HepG2 (cell line): ENCODE measurements around the gene PLA2R1. TPM values are rescaled to one million over a fixed set of nuclear protein-coding genes. Genes with fewer than 3 reads are reported as not detected.

Experiments used
- ATAC-seq: fragments of 200-7000 bp; cut with Tn5 transposase; 3 replicates; pipeline ENCODE4 v1.9.1; 2020; ENCODE audit warnings: mild to moderate bottlenecking, moderate library complexity
- BruUV-seq: library from RNA; stranded (reverse); fragments of 400-500 nt; replicated peaks from 2 replicates; lab custom pipeline; 2021; lab: Mats Ljungman, UMichigan
- CTCF ChIA-PET: fragments of 300-600 bp; formaldehyde crosslinking; extraction: SDS; loops from one replicate; lab custom pipeline; 2021; ENCODE audit warnings: low total read pairs, inconsistent platforms, low intra/inter-chr PET ratio; lab: Yijun Ruan, JAX
- POLR2A ChIA-PET: fragments of 350-600 bp; sonication (Branson Sonifier 250); formaldehyde crosslinking; loops from one replicate; lab custom pipeline; 2020; ENCODE audit warnings: antibody characterized with exemption, inconsistent platforms; lab: Yijun Ruan, JAX
- DNase-seq: peaks from one replicate; pipeline ENCODE4 v3.0.0-alpha.2; 2015; ENCODE audit warnings: low spot score
- FAIRE-seq: peaks from 3 replicates; lab custom pipeline; 2011; peaks lifted over from hg19 to GRCh38; lab: Jason Lieb, UNC
- H2AFZ ChIP-seq: one replicate; pipeline ENCODE4 v1.6.1; 2011; ENCODE audit warnings: low read length, inconsistent platforms
- H3K27ac ChIP-seq: fragments of 300-600 bp; 3 replicates; pipeline ENCODE4 v1.8.0; 2011; ENCODE audit warnings: mixed run types, mild to moderate bottlenecking, mixed read lengths, low read length, inconsistent platforms; ENCODE audit not compliant: insufficient read depth; ENCODE audit errors: extremely low read length
- H3K27me3 ChIP-seq, 2 experiments: fragments of 200-600 bp in 1 of 2; 2 replicates in 1 of 2; 3 replicates in 1 of 2; pipeline versions ENCODE4 v1.6.0 to v1.8.0; 2011; ENCODE audit warnings: low read length in 2 of 2, mild to moderate bottlenecking in 2 of 2, moderate library complexity in 2 of 2, inconsistent platforms in 1 of 2; ENCODE audit not compliant: insufficient read depth in 2 of 2, control insufficient read depth in 1 of 2
- H3K36me3 ChIP-seq, 2 experiments: fragments of 200-600 bp in 1 of 2; replicated peaks in 1 of 2; 2 replicates in 1 of 2; 3 replicates in 1 of 2; pipeline versions ENCODE4 v1.5.1 to v1.8.0; 2011; ENCODE audit warnings: low read length in 2 of 2, inconsistent platforms in 1 of 2; ENCODE audit not compliant: insufficient read depth in 2 of 2, control insufficient read depth in 1 of 2
- H3K4me1 ChIP-seq: 2 replicates; pipeline ENCODE4 v1.5.1; 2012; ENCODE audit warnings: low read length, inconsistent platforms; ENCODE audit not compliant: insufficient read depth
- H3K4me2 ChIP-seq: 2 replicates; pipeline ENCODE4 v1.6.0; 2011; ENCODE audit warnings: low read depth, low read length, inconsistent platforms
- H3K4me3 ChIP-seq, 3 experiments: fragments of 200-600 bp in 1 of 3; sonication (generic), shearing (Covaris generic) in 1 of 3; replicated peaks in 1 of 3; 2 replicates each; pipeline ENCODE4 v1.5.1; 2011 to 2016; ENCODE audit warnings: low read length in 3 of 3, inconsistent platforms in 2 of 3, low read depth in 2 of 3, mild to moderate bottlenecking in 2 of 3, control low read depth in 1 of 3, mixed read lengths in 1 of 3; ENCODE audit not compliant: insufficient read depth in 1 of 3
- H3K79me2 ChIP-seq: one replicate; pipeline ENCODE4 v1.6.1; 2011; ENCODE audit warnings: low read length, inconsistent platforms; ENCODE audit not compliant: insufficient read depth
- H3K9ac ChIP-seq: 2 replicates; pipeline ENCODE4 v1.6.0; 2011; ENCODE audit warnings: mild to moderate bottlenecking, low read depth, low read length, inconsistent platforms; ENCODE audit not compliant: insufficient read depth
- H3K9me3 ChIP-seq: 2 replicates; pipeline ENCODE4 v1.5.1; 2012; ENCODE audit warnings: mild to moderate bottlenecking, low read length
- H4K20me1 ChIP-seq: 2 replicates; pipeline ENCODE4 v1.6.0; 2011; ENCODE audit warnings: inconsistent platforms, mild to moderate bottlenecking, low read length, moderate library complexity; ENCODE audit not compliant: insufficient read depth
- ATAD3A ChIP-seq: sonication (generic); formaldehyde crosslinking; IDR thresholded peaks from 2 replicates; pipeline ENCODE4 v1.4.0; 2020; ENCODE audit warnings: missing genetic modification reagents
- ATF7 ChIP-seq, 2 experiments: fragments of 450-650 bp in 1 of 2; sonication (generic) in 1 of 2; formaldehyde crosslinking in 1 of 2; IDR thresholded peaks; 2 replicates each; pipeline versions ENCODE4 v1.4.0 to v1.6.1; 2016 to 2020; ENCODE audit warnings: antibody characterized with exemption in 1 of 2, mild to moderate bottlenecking in 1 of 2, missing genetic modification reagents in 1 of 2
- CREBL2 ChIP-seq: sonication (generic); formaldehyde crosslinking; IDR thresholded peaks from 2 replicates; pipeline ENCODE4 v1.8.1; 2023; ENCODE audit warnings: missing genetic modification reagents, mild to moderate bottlenecking, borderline replicate concordance
- FOXP4 ChIP-seq: sonication (generic); formaldehyde crosslinking; IDR thresholded peaks from 2 replicates; pipeline ENCODE4 v1.4.0; 2020; ENCODE audit warnings: missing genetic modification reagents
- HNRNPH1 ChIP-seq: fragments of 200-400 bp; formaldehyde crosslinking; optimal IDR thresholded peaks from 2 replicates; pipeline ENCODE3; 2017; ENCODE audit warnings: mild to moderate bottlenecking, low read depth, low read length
- NBN ChIP-seq: fragments of 450-650 bp; conservative IDR thresholded peaks from 2 replicates; pipeline ENCODE4 v1.6.1; 2017
- RARG ChIP-seq: sonication (generic); formaldehyde crosslinking; IDR thresholded peaks from 2 replicates; pipeline ENCODE4 v1.4.0; 2020; ENCODE audit warnings: low read depth, mild to moderate bottlenecking, missing genetic modification reagents
- RBM39 ChIP-seq: fragments of 200-400 bp; formaldehyde crosslinking; IDR thresholded peaks from one replicate; pipeline ENCODE4 v1.6.1; 2018; ENCODE audit warnings: antibody characterized with exemption, mild to moderate bottlenecking, low read depth, low read length; ENCODE audit not compliant: poor library complexity, severe bottlenecking
- RELA ChIP-seq: sonication (generic); formaldehyde crosslinking; IDR thresholded peaks from 2 replicates; pipeline ENCODE4 v1.4.0; 2020; ENCODE audit warnings: missing genetic modification reagents
- ZMYM4 ChIP-seq: sonication (generic); formaldehyde crosslinking; IDR thresholded peaks from 2 replicates; pipeline ENCODE4 v1.8.1; 2023; ENCODE audit warnings: mild to moderate bottlenecking, missing genetic modification reagents
- ZNF331 ChIP-seq: sonication (generic); formaldehyde crosslinking; IDR thresholded peaks from 2 replicates; pipeline ENCODE4 v1.4.0; 2020; ENCODE audit warnings: missing genetic modification reagents
- ZNF33A ChIP-seq: sonication (generic); formaldehyde crosslinking; IDR thresholded peaks from 2 replicates; pipeline ENCODE4 v1.5.1; 2020; ENCODE audit warnings: missing genetic modification reagents, mild to moderate bottlenecking, moderate library complexity, borderline replicate concordance
- WGBS: methylation state at CpG from one replicate; pipeline ENCODE4 v1.1.6; 2017; ENCODE audit warnings: low lambda C conversion rate; 5-methylcytosine and 5-hydroxymethylcytosine counted together
- in situ Hi-C: cut with HindIII; loops from 2 replicates; pipeline ENCODE4 v1.10.0; 2017; ENCODE audit warnings: low pct_unique_long_range_greater_than_20kb; ENCODE audit not compliant: extremely low pct_ligation_motif_present
- intact Hi-C: fragments of 100-400 bp; cut with micrococcal nuclease; formaldehyde crosslinking; loops from one replicate; pipeline ENCODE4 v1.10.0; 2022; ENCODE audit not compliant: unreplicated experiment
- polyA plus RNA-seq, 8 experiments: library from polyadenylated mRNA; depleted of rRNA in 3 of 8; stranded (reverse) in 7 of 8; unstranded in 1 of 8; fragments of >200 nt; fragmentation: Illumina TruSeq in 4 of 8; extraction: Trizol in 4 of 8; gene quantifications; 2 replicates each; pipeline versions ENCODE4 v1.2.1 to v1.2.3, GENCODE V29; 2011 to 2016; ENCODE audit warnings: low read depth in 4 of 8, missing spikeins in 1 of 8, mixed read lengths in 1 of 8; ENCODE audit not compliant: insufficient read depth in 1 of 8
- total RNA-seq, 5 experiments: library from RNA; depleted of rRNA; stranded (reverse); fragments of >200 nt; fragmentation: Illumina TruSeq; extraction: Trizol; gene quantifications; 2 replicates each; pipeline ENCODE4 v1.2.3, GENCODE V29; 2016; ENCODE audit warnings: low read depth in 1 of 5

Gene PLA2R1
- total and polyA plus RNA-seq, 2 of the 13 experiments (the other 11 are each of a cell fraction or from before 2014, with no cell fraction given): not detected

GRCh38 chr2:160068906-160069305 lies 6.5 kb upstream of the PLA2R1 start:
- no peak for TF ChIP-seq ATAD3A
- no peak for TF ChIP-seq RARG (CRISPR knock-in tag)
- TF ChIP-seq RELA (CRISPR knock-in tag): no peak
- no peak for TF ChIP-seq ZNF33A (CRISPR knock-in tag)
- TF ChIP-seq ZMYM4 (CRISPR knock-in tag): no peak
- TF ChIP-seq FOXP4 (CRISPR knock-in tag): no peak
- no peak for TF ChIP-seq HNRNPH1
- TF ChIP-seq ZNF331 (CRISPR knock-in tag): no peak
- TF ChIP-seq RBM39: no peak
- TF ChIP-seq NBN: no peak
- no peak for TF ChIP-seq ATF7 (IDR thresholded peaks at IDR 0.05)
- TF ChIP-seq ATF7 (CRISPR knock-in tag; IDR thresholded peaks at IDR 0.05): no peak
- TF ChIP-seq CREBL2: no peak
- no peak for DNase-seq
- Histone ChIP-seq H3K9ac (no peak overlapping the region), H3K4me1 (no peaks in the 10 kb centered on the region), H3K79me2 (no peaks in the 10 kb centered on the region), H2AFZ (no peak overlapping the region), H4K20me1 (no peaks in the 10 kb centered on the region), H3K9me3 (peaks cover 17% of the 10 kb centered on the region), H3K36me3 (no peaks in the 10 kb centered on the region), H3K27ac (no peak overlapping the region), H3K4me2 (no peak overlapping the region), H3K27me3 (peaks cover 0 to 4% of the 10 kb centered on the region in 2 experiments; a peak in 1 of 5 replicates), H3K4me3 (no peak overlapping the region)
- FAIRE-seq: no peak
- ChIA-PET CTCF (no interaction called here), POLR2A (no interaction called here)
- in situ Hi-C loops: no loop called here
- no TSS peak for BruUV-seq
- 24% methylated on average over 2 of the region's 2 CpGs for WGBS
- intact Hi-C loops: no loop called here
- no peak for ATAC-seq
